GM18873 (cell line): ENCODE data around the gene SDHAF1.
"Not testable (repeated sequence)": the region's sequence is repeated elsewhere in the genome, so short reads cannot be mapped to it uniquely, and the experiment has no call there.

ENCODE experiments used
- ATAC-seq: cut with Tn5 transposase; IDR thresholded peaks from one replicate; pipeline ENCODE4 v1.9.1; 2021; ENCODE audit warnings: mild to moderate bottlenecking, moderate library complexity, moderate number of reproducible peaks; ENCODE audit not compliant: unreplicated experiment, low FRiP score

SDHAF1 gene

GRCh38 chr19:35995048-35995993 lies at the start of gene SDHAF1:
Gene SDHAF1, plus strand, starts transcription at chr19:35995188. Its CDS starts 87 bp downstream, at chr19:35995275.
- peak; percentile 67 for ATAC-seq

- ATAC-seq = no peak
Measured at GRCh38 chr19:35946203-35946602, 48.8 kb upstream of the SDHAF1 start.

GRCh38 chr19:35949131-35949530 lies 45.9 kb upstream of the SDHAF1 start:
- ATAC-seq = no peak

GRCh38 chr19:35955881-35956634 lies 38.9 kb upstream of the SDHAF1 start:
- no peak for ATAC-seq

GRCh38 chr19:35957411-35957810 lies 37.6 kb upstream of the SDHAF1 start:
- ATAC-seq = not testable (repeated sequence)

GRCh38 chr19:35958660-35959039 lies 36.3 kb upstream of the SDHAF1 start:
- no peak for ATAC-seq

GRCh38 chr19:35959040-35959967 lies 35.7 kb upstream of the SDHAF1 start:
- ATAC-seq = no peak

- ATAC-seq = no peak
Measured at GRCh38 chr19:35959968-35960320, 35.0 kb upstream of the SDHAF1 start.

GRCh38 chr19:35960432-35960972 lies 34.5 kb upstream of the SDHAF1 start:
- ATAC-seq = no peak

GRCh38 chr19:35963514-35963913 lies 31.5 kb upstream of the SDHAF1 start:
- no peak for ATAC-seq

- no peak for ATAC-seq
Measured at GRCh38 chr19:35966771-35967170, 28.2 kb upstream of the SDHAF1 start.

GRCh38 chr19:35973487-35973886 lies 21.5 kb upstream of the SDHAF1 start:
- no peak for ATAC-seq

- ATAC-seq = no peak
Measured at GRCh38 chr19:35975608-35976214, 19.3 kb upstream of the SDHAF1 start.

GRCh38 chr19:35977446-35978222 lies 17.4 kb upstream of the SDHAF1 start:
- ATAC-seq = no peak

GRCh38 chr19:35978271-35978670 lies 16.7 kb upstream of the SDHAF1 start:
- ATAC-seq = no peak

- ATAC-seq = no peak
Measured at GRCh38 chr19:35978832-35979365, 16.1 kb upstream of the SDHAF1 start.

GRCh38 chr19:35980997-35981396 lies 14.0 kb upstream of the SDHAF1 start:
- not testable (repeated sequence) for ATAC-seq

GRCh38 chr19:35983177-35983576 lies 11.8 kb upstream of the SDHAF1 start:
- ATAC-seq = no peak

GRCh38 chr19:35986111-35986510 lies 8.9 kb upstream of the SDHAF1 start:
- no peak for ATAC-seq
